ENCODE data around the gene TRPM8. TPM values are rescaled to one million over a fixed set of nuclear protein-coding genes. Genes with fewer than 3 reads are reported as not detected.
A peak's percentile ranks its signal among the peaks of the same experiment; 100 is the strongest.

Gene TRPM8
- polyA plus RNA-seq, 1 donor (not counting 4 experiments of a cell fraction or from before 2014, with no cell fraction given), result 0.04 TPM

DNA sequence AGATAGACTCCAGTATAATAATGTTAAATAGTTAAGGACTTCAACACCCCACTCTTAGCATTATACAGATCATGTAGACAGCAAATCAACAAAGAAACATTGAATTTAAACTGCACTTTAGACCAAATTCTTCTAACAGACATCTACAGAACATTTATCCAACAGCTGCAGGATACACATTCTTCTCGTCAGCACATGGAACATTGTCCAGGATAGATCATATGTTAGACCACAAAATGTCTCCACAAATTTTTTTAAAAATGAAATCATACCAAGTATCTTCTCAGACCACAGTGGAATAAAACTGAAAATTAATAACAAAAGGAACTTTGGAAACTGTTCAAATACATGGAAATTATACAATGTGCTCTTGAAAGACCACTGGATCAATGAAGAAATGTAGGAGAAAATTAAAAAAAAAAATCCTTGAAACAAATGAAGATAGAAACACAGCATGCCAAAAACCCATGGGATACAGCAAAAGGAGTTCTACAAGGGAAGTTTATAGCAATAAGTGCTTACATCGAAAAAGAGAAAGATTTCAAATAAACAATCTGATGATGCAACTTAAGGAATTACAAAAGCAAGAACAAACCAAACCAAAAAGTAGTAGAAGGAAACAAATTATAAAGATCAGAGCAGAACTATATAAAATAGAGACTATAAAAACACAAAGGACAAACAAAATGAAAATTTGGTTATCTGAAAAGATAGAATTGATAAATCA is 121.1 kb downstream of the TRPM8 start:
- Histone ChIP-seq H3K27me3 (ENCODE audit: control insufficient read depth, extremely low read depth, insufficient read depth, low read length) (no peaks in the 10 kb centered on the region), H3K79me2 (ENCODE audit: control insufficient read depth, insufficient read depth, low read length) (no peaks in the 10 kb centered on the region), H3K4me1 (ENCODE audit: control insufficient read depth, extremely low read depth, insufficient read depth, low read length) (no peaks in the 10 kb centered on the region), H4K20me1 (ENCODE audit: control insufficient read depth, extremely low read depth, insufficient read depth, low read length) (no peaks in the 10 kb centered on the region), H2AFZ (ENCODE audit: control insufficient read depth, low read length) (no peak overlapping the region), H3K27ac (ENCODE audit: control insufficient read depth, insufficient read depth, low read length) (no peak overlapping the region), H3K4me2 (ENCODE audit: control insufficient read depth, extremely low read depth, insufficient read depth, low read depth, low read length) (no peak overlapping the region), H3K9ac (ENCODE audit: control insufficient read depth, extremely low read depth, insufficient read depth, low read length) (no peak overlapping the region), H3K4me3 (ENCODE audit: control insufficient read depth in 2 of 3, extremely low read depth in 1 of 3, insufficient read depth in 2 of 3, low read depth in 1 of 3, low read length in 3 of 3) (no peak overlapping the region), H3K36me3 (ENCODE audit: control insufficient read depth in 2 of 2, extremely low read depth in 1 of 2, insufficient read depth in 2 of 2, low read length in 2 of 2) (no peaks in the 10 kb centered on the region), H3K9me1 (ENCODE audit: control insufficient read depth, extremely low read depth, insufficient read depth, low read length) (no peaks in the 10 kb centered on the region), H3K9me3 (ENCODE audit: control insufficient read depth, low read depth, low read length) (no peaks in the 10 kb centered on the region)
- FAIRE-seq (no peak), DNase-seq (ENCODE audit: low read depth, low spot score) (no peak)
- dilution Hi-C loops (cut with MboI; ENCODE audit: extremely low pct_ligation_motif_present, low sequenced_read_pairs), result no loop called here
- TF ChIP-seq CTCF (optimal IDR thresholded peaks at IDR 0.05 in 1 of 3, IDR thresholded peaks at IDR 0.05 in 1 of 3, conservative IDR thresholded peaks at IDR 0.05 in 1 of 3; ENCODE audit: extremely low read depth in 1 of 3, insufficient read depth in 2 of 3, low read length in 3 of 3), result no peak
- TF ChIP-seq EZH2 (IDR thresholded peaks at IDR 0.05; ENCODE audit: low read length), result no peak

DNA sequence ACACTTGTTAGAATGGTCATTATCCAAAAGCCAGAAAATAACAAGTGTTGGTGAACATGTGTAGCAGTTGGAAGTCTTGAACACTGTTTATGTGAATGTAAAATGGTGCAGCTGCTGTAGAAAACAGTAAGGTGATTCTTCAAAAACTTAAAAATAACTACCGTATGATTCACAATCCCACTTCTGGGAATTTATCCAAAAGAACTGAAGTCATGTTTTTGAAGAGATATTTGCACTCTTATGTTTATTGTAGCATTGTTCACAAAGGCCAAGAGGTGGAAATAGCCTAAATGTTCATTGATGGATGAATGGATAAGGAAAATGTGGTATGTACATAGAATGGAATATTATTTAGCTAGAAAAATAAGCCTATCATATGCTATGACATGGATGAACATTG is 127.0 kb downstream of the TRPM8 start:
- Histone ChIP-seq H3K27me3 (ENCODE audit: control insufficient read depth, extremely low read depth, insufficient read depth, low read length) (no peaks in the 10 kb centered on the region), H3K9me3 (ENCODE audit: control insufficient read depth, low read depth, low read length) (no peaks in the 10 kb centered on the region), H3K36me3 (ENCODE audit: control insufficient read depth in 2 of 2, extremely low read depth in 1 of 2, insufficient read depth in 2 of 2, low read length in 2 of 2) (no peaks in the 10 kb centered on the region), H4K20me1 (ENCODE audit: control insufficient read depth, extremely low read depth, insufficient read depth, low read length) (no peaks in the 10 kb centered on the region), H3K79me2 (ENCODE audit: control insufficient read depth, insufficient read depth, low read length) (no peaks in the 10 kb centered on the region), H3K9me1 (ENCODE audit: control insufficient read depth, extremely low read depth, insufficient read depth, low read length) (no peaks in the 10 kb centered on the region), H3K9ac (ENCODE audit: control insufficient read depth, extremely low read depth, insufficient read depth, low read length) (no peak overlapping the region), H3K4me1 (ENCODE audit: control insufficient read depth, extremely low read depth, insufficient read depth, low read length) (peaks cover 10% of the 10 kb centered on the region), H3K4me2 (ENCODE audit: control insufficient read depth, extremely low read depth, insufficient read depth, low read depth, low read length) (no peak overlapping the region), H3K4me3 (ENCODE audit: control insufficient read depth in 2 of 3, extremely low read depth in 1 of 3, insufficient read depth in 2 of 3, low read depth in 1 of 3, low read length in 3 of 3) (no peak overlapping the region), H3K27ac (ENCODE audit: control insufficient read depth, insufficient read depth, low read length) (no peak overlapping the region), H2AFZ (ENCODE audit: control insufficient read depth, low read length) (no peak overlapping the region)
- TF ChIP-seq EZH2 (IDR thresholded peaks at IDR 0.05; ENCODE audit: low read length) (no peak), CTCF (optimal IDR thresholded peaks at IDR 0.05 in 1 of 3, IDR thresholded peaks at IDR 0.05 in 1 of 3, conservative IDR thresholded peaks at IDR 0.05 in 1 of 3; ENCODE audit: extremely low read depth in 1 of 3, insufficient read depth in 2 of 3, low read length in 3 of 3) (no peak)
- FAIRE-seq, result peak; percentile 76
- peak; percentile 45 for DNase-seq (ENCODE audit: low read depth, low spot score)
- dilution Hi-C loops (cut with MboI; ENCODE audit: extremely low pct_ligation_motif_present, low sequenced_read_pairs), result no loop called here

Data from keratinocyte (primary cell).